Iris pigment epithelial cell (primary cell): Measurements from ENCODE around the gene ACOT12.

Experiments
- DNase-seq: peaks from one replicate; pipeline ENCODE4 v3.0.0-alpha.2; 2011; ENCODE audit warnings: low read depth

The ACOT12 gene

GRCh38 chr5:81290146-81290545 lies 103.8 kb downstream of the ACOT12 start:
- DNase-seq, result no peak

DNA sequence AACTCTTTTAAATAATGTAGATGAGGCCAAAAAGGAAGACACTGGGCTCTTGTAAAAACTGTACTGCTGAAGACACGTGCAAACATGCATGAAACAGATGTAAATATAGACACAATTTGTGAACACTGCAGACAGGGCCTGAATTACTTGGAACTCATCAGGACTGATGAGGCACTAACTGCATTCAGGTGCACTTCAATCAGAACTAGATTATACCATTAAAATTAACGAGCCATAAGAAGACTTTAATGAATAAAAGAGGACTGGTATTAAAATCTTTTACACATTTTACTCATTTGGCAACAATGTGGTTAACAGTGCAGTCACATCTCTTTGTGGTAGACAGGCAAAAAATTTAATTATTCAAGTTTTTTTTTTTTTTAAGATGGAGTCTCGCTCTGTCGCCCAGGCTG lies 105.9 kb downstream of the ACOT12 start:
- no peak for DNase-seq

DNA sequence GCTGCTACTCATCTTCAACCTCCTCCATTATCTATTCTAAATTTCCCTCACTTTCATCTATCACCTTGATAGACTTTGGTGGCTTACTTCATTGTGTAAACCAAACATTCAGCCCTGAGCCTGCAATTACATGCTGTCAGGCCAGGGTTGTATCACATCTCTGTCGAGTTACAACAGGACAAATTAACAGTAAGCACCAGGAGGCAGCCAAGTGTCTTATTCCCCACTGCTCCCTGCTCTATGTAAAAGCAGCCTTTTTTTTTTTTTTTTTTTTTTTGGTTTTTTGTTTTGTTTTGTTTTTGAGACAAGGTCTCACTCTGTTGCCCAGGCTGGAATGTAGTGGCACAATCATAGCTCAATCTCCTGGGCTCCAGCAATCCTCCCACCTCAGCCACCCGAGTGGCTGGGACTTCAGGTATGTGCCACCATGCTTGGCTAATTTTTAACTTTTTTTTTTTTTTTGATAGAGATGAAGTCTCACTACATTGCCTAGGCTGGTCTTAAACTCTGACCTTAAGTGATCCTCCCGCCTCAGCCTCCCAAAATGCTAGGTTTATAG lies 107.8 kb downstream of the ACOT12 start:
- DNase-seq, result no peak

GRCh38 chr5:81283976-81284375 lies 110.0 kb downstream of the ACOT12 start:
- DNase-seq, result peak; percentile 45
